AG04450 (cell line): Measurements from ENCODE around the gene CDC7. TPM values are rescaled to one million over a fixed set of nuclear protein-coding genes. Genes with fewer than 3 reads are reported as not detected.

Experiments
- CTCF ChIA-PET: fragments of 300-600, 350-600 bp; formaldehyde crosslinking; extraction: SDS; loops from one replicate; lab custom pipeline; 2022; ENCODE audit warnings: antibody characterized with exemption, inconsistent platforms; lab: Charles Lee
- POLR2A ChIA-PET: fragments of 350-600 bp; formaldehyde crosslinking; extraction: SDS; loops from one replicate; lab custom pipeline; 2021; ENCODE audit warnings: antibody characterized with exemption, inconsistent platforms; lab: Yijun Ruan, JAX
- DNase-seq: peaks from one replicate; pipeline ENCODE4 v3.0.0-alpha.2; 2011; ENCODE audit warnings: low read depth, low spot score
- H3K27ac ChIP-seq: one replicate; pipeline ENCODE4 v1.5.1; 2012; ENCODE audit warnings: low read depth, low read length, control low read depth
- H3K27me3 ChIP-seq: one replicate; pipeline ENCODE4 v1.6.0; 2012; ENCODE audit warnings: low read length; ENCODE audit not compliant: control insufficient read depth, insufficient read depth
- H3K4me3 ChIP-seq: 2 replicates; pipeline ENCODE4 v1.5.1; 2011; ENCODE audit warnings: mild to moderate bottlenecking, low read depth, low read length, control low read depth
- H3K9me3 ChIP-seq: 2 replicates; pipeline ENCODE4 v1.5.1; 2012; ENCODE audit warnings: low read length; ENCODE audit not compliant: control insufficient read depth, insufficient read depth
- polyA plus RNA-seq: library from polyadenylated mRNA; depleted of rRNA; stranded (reverse); fragments of >200 nt; gene quantifications from 2 replicates; pipeline ENCODE4 v1.2.3, GENCODE V29; 2011; rRNA removed
- TF ChIP-seq, protein P1 (sequence below): IDR thresholded peaks from 2 replicates; pipeline ENCODE4 v1.5.1; 2011; ENCODE audit warnings: low read depth, low read length, control low read depth, inconsistent platforms

CDC7 gene
- polyA plus RNA-seq, 1 experiment, result 4.6 TPM

DNA sequence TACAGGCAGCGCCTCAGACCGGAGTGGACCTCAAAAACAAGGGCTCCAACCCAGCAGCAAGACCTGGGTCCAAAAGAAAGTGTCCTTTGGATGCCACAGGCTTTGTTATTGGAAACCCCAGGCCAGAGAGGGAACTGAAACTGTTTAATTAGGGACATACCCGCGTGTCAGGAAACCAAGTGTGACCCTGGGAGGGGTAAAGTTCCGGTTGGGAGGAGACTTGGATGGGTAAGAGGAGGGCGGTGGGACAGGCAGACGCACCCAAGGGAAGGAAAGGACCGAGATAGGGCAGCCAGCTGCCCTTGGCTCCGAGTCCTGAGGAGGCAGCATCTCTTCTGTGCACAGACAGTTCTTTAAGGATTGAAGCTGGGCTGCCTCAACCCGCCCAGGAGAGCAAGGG, 71.4 kb downstream of the CDC7 start:
- no peak for DNase-seq
- POLR2A ChIA-PET, result no interaction called here
- CTCF ChIA-PET, result interaction anchor here (0.6 kb wide), 1 partner anchor 245 kb away, joined by 3 read pairs; no protein-coding TSS in a partner anchor
- no peaks in the 10 kb centered on the region for H3K9me3 ChIP-seq
- H3K27ac ChIP-seq, result no peak overlapping the region
- no peaks in the 10 kb centered on the region for H3K27me3 ChIP-seq
- H3K4me3 ChIP-seq, result no peak overlapping the region
- TF ChIP-seq, protein P1, sequence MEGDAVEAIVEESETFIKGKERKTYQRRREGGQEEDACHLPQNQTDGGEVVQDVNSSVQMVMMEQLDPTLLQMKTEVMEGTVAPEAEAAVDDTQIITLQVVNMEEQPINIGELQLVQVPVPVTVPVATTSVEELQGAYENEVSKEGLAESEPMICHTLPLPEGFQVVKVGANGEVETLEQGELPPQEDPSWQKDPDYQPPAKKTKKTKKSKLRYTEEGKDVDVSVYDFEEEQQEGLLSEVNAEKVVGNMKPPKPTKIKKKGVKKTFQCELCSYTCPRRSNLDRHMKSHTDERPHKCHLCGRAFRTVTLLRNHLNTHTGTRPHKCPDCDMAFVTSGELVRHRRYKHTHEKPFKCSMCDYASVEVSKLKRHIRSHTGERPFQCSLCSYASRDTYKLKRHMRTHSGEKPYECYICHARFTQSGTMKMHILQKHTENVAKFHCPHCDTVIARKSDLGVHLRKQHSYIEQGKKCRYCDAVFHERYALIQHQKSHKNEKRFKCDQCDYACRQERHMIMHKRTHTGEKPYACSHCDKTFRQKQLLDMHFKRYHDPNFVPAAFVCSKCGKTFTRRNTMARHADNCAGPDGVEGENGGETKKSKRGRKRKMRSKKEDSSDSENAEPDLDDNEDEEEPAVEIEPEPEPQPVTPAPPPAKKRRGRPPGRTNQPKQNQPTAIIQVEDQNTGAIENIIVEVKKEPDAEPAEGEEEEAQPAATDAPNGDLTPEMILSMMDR, result no peak

Other genes starting within 250 kb of the CDC7 start
- 0.04 TPM in 1 of 2 replicates, not detected in the other for gene HFM1, start 96.0 kb upstream of the CDC7 start, polyA plus RNA-seq